Measurements from ENCODE around the gene FLRT1. TPM values are rescaled to one million over a fixed set of nuclear protein-coding genes. Genes with fewer than 3 reads are reported as not detected.

FLRT1 gene
- 7.1 to 7.9 TPM (median 7.3 TPM) in 3 replicates for total RNA-seq

- Mint-ChIP-seq H3K4me3 (peak within 1 kb of the TSS; percentile 78), H3K36me3 (no peaks in the 10 kb centered on the region), H3K9me3 (no peaks in the 10 kb centered on the region), H3K27ac (peak within 1 kb of the TSS; percentile 34), H3K4me1 (peaks cover 21% of the 10 kb centered on the region), H3K27me3 (ENCODE audit: low read depth) (peaks cover 53% of the 10 kb centered on the region)
- no peak for DNase-seq (ENCODE audit: low spot score in 2 of 2, unreplicated experiment in 2 of 2)
- TF ChIP-seq CTCF (IDR thresholded peaks at IDR 0.05; ENCODE audit: unreplicated experiment): no peak
Observed at GRCh38 chr11:64035576-64035975, at the start of gene FLRT1. Gene FLRT1, plus strand, starts transcription at chr11:64035931. Its CDS starts 80,337 bp downstream, at chr11:64116268.

- no peaks in the 10 kb centered on the region for H3K9me3 Mint-ChIP-seq
- peak within 1 kb of the TSS; percentile 99 for H3K4me3 Mint-ChIP-seq
- no peak for TF ChIP-seq CTCF (IDR thresholded peaks at IDR 0.05; ENCODE audit: unreplicated experiment)
- no peaks in the 10 kb centered on the region for H3K27me3 Mint-ChIP-seq (ENCODE audit: low read depth)
- peak within 1 kb of the TSS; percentile 92 for H3K27ac Mint-ChIP-seq
- peaks cover 21% of the 10 kb centered on the region for H3K4me1 Mint-ChIP-seq
- DNase-seq (ENCODE audit: low spot score in 2 of 2, unreplicated experiment in 2 of 2): peak; percentile 85 to 94
- H3K36me3 Mint-ChIP-seq: peaks cover 10% of the 10 kb centered on the region
Observed at GRCh38 chr11:63986156-63986931, 49.4 kb upstream of the FLRT1 start, which contains the start of gene OTUB1. Gene OTUB1, plus strand, starts transcription at chr11:63986438. Its CDS starts 19 bp downstream, at chr11:63986457.

- Mint-ChIP-seq H3K4me1 (peaks cover 21% of the 10 kb centered on the region), H3K36me3 (peaks cover 14% of the 10 kb centered on the region), H3K27ac (peak overlapping the region; percentile 64), H3K4me3 (peak overlapping the region; percentile 99), H3K9me3 (no peaks in the 10 kb centered on the region), H3K27me3 (ENCODE audit: low read depth) (no peaks in the 10 kb centered on the region)
- no peak for DNase-seq (ENCODE audit: low spot score in 2 of 2, unreplicated experiment in 2 of 2)
- TF ChIP-seq CTCF (IDR thresholded peaks at IDR 0.05; ENCODE audit: unreplicated experiment): no peak
Observed at GRCh38 chr11:63986932-63987513, 48.7 kb upstream of the FLRT1 start.

- Mint-ChIP-seq H3K27me3 (ENCODE audit: low read depth) (no peaks in the 10 kb centered on the region), H3K27ac (no peak overlapping the region), H3K36me3 (peaks cover 27% of the 10 kb centered on the region), H3K9me3 (no peaks in the 10 kb centered on the region), H3K4me3 (no peak overlapping the region), H3K4me1 (peaks cover 11% of the 10 kb centered on the region)
- DNase-seq (ENCODE audit: low spot score in 2 of 2, unreplicated experiment in 2 of 2): no peak
- TF ChIP-seq CTCF (IDR thresholded peaks at IDR 0.05; ENCODE audit: unreplicated experiment): no peak
Observed at GRCh38 chr11:63991558-63991957, 44.2 kb upstream of the FLRT1 start.

GRCh38 chr11:63993100-63993499, 42.6 kb upstream of the FLRT1 start:
- peaks cover 33% of the 10 kb centered on the region for H3K36me3 Mint-ChIP-seq
- peaks cover 5% of the 10 kb centered on the region for H3K4me1 Mint-ChIP-seq
- no peak for TF ChIP-seq CTCF (IDR thresholded peaks at IDR 0.05; ENCODE audit: unreplicated experiment)
- H3K27me3 Mint-ChIP-seq (ENCODE audit: low read depth): no peaks in the 10 kb centered on the region
- H3K9me3 Mint-ChIP-seq: no peaks in the 10 kb centered on the region
- DNase-seq (ENCODE audit: low spot score in 2 of 2, unreplicated experiment in 2 of 2): no peak
- H3K4me3 Mint-ChIP-seq: no peak overlapping the region
- H3K27ac Mint-ChIP-seq: no peak overlapping the region
